Measurements from ENCODE around the gene TF.
A peak's percentile ranks its signal among the peaks of the same experiment; 100 is the strongest.

Gene TF

DNA sequence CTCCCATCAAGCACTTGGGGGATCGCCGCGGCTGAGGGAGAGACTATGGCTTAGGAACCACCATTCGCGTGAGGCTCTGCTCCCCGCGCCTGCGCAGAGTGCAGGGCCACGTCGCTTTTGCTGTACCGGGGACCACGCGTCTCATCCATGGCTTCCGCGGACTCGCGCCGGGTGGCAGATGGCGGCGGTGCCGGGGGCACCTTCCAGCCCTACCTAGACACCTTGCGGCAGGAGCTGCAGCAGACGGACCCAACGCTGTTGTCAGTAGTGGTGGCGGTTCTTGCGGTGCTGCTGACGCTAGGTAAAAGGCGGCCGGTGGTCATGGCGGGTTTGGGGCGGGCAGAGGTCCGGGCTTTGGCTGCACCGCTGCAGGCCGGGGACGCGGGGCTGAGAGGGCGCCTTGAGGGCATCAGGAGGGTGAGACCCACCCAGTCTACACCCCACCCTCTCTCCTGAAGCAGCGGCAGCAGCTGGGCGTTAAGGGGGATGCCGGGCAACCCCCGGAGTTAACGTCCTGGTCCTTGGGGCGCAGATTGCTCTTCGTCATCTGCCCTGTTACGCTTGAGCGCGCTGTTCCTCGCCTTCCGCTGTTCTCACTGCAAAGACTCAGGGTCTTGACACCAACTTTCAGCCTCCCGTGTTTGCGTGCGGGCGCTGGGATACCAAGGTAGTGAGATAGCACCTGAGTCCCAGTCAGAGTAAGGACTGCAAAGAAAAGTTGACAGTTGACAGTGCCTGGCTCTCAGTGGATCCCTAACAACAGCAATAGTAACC lies 59.7 kb downstream of the TF start, which contains the start of gene SRPRB:
SRPRB (plus strand) TSS at position 114 of the 774 bp plus-strand sequence; CDS start at position 148, 34 bp downstream.
- DNase-seq (ENCODE audit: low read depth): peak; percentile 94

- no peak for DNase-seq (ENCODE audit: low read depth)
Observed at GRCh38 chr3:133812872-133813271, 66.7 kb downstream of the TF start.

DNA sequence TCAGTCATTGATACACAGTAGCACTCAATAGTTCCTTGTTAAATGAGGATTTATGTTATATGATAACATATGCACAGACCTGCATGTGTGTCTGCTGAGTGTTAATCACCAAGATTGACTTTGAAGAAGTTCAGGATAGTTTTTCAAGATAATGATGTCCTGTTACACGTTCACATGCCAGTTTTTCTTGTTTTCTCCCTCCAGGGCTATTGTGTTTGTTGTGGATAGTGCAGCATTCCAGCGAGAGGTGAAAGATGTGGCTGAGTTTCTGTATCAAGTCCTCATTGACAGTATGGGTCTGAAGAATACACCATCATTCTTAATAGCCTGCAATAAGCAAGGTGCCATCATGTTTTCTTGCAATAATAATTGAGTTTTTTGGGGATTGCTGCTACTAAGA lies 69.2 kb downstream of the TF start:
- DNase-seq (ENCODE audit: low read depth): no peak

- no peak for DNase-seq (ENCODE audit: low read depth)
Observed at GRCh38 chr3:133820129-133820528, 73.9 kb downstream of the TF start.

- DNase-seq (ENCODE audit: low read depth): no peak
Observed at GRCh38 chr3:133820889-133821675, 74.9 kb downstream of the TF start.

DNA sequence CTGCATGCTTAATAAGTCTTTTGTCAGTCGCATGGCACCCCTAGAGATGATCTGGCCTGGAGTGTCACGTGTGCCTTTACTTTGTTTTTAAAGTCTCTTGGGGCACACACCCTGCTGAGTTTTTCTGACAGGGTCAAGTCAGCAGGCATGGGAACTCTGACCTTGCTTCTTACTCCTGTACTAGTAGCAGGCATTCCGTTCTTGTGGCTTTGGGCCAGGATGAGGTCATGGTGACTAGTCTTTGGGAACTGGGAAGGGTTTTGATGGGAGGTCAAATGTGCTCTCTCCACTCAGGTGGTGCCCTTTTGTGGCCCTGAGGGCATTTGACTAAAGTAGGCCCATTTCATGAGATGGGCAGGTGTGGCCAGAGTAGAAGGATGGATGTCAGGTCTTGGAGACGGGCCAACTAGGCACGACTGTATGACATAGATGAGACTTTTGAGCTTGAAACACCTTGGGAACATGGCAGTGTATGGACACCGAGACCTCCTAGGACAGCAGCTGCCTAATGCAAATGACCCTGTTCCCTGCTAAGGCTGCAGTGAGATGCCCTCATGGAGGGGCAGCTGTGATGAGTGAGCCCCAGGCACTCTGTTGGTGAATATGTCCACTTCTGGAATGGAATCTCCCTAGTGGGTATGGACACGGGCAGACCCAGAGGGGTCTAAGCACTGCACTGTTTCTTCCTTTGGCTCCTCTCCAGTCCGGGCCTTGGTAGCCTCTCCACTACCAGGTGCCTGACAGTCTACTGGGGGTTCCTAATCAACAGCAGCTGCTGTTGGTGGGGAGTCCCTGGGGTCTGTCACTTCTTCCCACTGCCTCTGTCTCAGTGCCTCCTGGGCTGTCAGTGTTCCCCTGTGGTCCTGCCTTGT lies 75.8 kb downstream of the TF start:
- DNase-seq (ENCODE audit: low read depth): no peak

- DNase-seq (ENCODE audit: low read depth): no peak
Observed at GRCh38 chr3:133824961-133825485, 78.8 kb downstream of the TF start.

DNA sequence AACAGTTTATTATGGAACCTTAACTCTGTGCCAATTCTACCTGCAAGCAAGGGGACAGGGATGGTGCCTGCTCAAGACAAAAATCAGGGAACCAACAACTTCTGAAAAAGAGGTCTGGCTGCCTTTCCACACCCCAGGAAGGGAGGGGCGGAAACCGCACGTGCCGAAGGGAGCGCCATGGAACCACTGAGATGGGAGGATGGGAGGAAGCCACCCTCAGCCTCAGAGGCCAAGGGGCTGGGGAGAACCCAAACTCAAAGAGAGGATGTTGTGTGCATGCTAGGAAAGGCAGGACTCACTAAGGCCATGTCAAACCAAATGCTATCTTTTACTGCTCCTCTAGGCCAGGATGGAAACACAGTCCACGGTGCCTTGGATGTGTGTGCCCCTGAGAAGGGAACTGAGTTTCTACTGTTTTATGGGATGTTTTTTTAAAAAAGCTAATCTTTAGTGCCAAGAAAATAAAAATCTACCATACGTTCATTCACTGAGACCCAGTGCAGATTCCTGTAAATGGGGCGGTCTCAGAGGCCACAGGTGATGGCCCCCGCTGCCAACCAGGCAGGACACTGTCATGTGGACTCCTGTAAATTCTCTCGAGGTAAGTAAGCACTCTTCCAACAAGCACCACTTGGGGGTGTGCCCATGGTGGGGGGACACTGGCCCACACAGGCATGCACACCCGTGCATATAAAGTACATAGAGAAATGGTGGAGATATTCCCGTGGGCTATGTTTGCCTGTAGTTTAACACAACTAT lies 80.0 kb downstream of the TF start:
- no peak for DNase-seq (ENCODE audit: low read depth)

GRCh38 chr3:133827136-133827535 lies 80.9 kb downstream of the TF start:
- no peak for DNase-seq (ENCODE audit: low read depth)

DNA sequence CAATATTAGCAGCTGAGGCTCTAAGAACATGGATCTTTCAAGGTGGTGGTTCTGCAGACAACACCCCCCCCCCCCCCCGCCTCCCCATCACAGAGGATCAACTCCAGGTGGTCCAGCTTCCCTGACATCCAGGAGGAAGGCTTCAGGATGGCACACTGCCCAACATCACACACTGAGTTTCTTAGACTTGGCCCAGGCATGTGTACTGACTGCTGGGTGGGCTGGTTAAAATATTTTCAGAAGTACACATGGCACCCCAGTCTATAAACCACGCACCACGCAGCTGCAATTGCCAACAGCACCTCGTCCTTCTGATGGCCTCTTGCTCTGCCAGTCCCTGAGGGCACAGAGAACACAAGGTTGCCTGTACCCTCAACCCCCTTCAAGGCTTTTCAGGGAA lies 81.5 kb downstream of the TF start:
- no peak for DNase-seq (ENCODE audit: low read depth)

DNA sequence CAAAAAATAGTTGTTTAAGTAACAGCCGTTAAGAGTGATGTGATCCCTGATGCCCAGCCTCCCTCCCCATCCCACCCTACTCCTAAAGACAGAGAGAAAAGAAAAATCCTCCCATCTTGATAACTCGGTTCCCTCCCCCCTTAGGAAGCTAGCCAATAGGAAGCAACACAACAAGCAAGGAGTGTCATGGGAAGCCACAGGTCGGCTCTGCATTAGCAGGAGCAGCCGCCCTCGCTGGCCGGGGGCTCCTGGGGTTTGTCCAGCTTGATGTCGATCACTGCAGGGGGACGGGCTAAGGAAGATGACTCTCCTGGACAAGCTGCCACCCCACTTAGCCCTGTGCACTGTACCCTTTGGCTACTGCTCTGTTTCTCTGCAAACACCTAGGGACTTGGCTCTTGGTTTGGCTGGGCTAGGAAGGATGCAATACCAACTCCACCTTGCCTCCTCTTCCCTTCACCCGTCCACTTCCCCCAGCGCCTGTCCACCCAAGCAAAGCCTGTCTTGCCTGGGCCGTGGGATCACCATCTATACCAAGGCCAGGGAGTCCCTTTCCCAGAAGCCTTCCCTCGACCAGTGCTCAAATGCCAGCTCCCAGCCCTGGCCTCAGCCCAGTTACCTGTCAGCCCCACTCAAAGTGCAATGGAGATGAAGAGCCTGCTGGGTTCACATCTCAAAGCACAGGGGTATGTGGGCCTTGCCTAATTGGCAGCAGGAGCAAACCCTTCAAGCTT lies 82.5 kb downstream of the TF start:
- no peak for DNase-seq (ENCODE audit: low read depth)

DNA sequence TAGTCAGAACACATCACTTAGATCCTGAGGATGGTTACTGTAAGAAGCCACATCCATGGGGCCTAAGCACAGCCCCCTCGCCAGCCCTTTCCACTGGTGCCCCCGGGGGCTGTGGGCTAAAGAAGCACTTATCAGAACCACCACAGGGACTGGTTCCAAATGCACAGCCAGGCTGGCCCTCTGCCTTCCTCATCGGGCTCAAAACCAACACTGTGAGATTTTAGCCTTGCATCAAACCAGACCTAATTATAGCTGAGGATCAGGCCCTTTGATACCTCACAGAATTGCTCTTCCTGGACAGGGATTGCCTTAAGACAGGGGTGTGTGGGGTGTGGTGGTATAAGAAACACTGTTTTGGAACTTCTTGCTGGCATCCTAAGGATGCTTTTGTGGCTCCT lies 83.1 kb downstream of the TF start:
- no peak for DNase-seq (ENCODE audit: low read depth)

DNA sequence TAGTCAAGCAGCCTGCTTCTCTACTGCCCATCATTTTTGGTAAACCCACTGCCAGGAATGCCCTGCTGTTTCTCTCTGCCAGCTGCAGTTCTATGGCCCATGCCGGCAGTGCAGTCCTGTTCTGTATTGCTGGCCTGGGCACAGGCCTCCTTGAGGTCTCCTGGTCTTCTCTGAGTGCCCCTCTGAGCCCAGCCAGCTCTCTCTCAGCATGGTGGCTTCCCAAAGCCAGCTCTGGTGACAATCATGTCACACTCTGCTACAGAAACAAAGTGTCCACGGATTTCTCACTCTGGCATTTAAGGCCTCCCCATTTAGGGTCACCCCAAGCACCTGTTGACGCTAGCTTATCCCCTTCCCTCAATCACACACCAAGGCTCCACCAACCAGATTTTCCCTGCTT lies 83.9 kb downstream of the TF start:
- DNase-seq (ENCODE audit: low read depth): no peak

DNA sequence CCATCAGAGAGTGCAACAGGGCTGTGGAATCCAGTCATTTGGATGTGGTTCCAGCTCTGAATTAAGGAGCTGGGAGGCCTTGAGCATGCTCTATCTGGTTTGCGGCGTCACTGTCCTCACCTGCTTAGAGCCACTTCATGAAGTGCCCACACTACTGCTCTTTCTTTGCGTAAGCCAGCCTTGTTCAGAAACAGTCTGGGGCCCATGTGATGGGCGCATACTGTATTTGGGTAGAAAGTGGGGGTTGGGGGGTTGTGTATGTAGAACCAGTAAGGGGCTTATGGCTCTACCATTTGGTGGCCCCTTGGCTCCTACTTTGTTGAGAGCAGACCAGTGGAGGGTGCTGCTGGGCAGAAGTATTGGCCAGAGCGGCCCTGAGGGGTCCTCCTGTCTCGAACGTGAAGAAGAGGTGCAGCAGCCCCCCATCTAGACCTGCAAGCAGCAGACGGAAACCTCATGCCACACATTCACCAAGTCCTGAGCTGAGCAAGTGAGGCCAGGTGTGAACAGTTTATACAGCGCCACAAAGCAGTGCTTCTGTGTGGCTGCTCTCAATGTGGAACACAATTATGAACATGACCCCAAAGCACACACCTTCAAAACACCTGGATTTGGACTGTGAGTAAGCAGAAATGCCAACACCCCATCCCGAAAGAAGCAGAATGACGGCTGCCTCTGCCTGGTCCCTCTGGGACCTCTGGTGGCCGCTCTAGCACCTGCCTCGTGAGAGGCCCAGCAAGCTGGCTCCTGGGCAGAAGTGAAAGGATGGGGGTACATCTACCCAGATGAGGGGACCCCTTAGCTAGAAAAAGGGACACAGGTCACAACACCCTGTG lies 86.0 kb downstream of the TF start:
- no peak for DNase-seq (ENCODE audit: low read depth)

DNA sequence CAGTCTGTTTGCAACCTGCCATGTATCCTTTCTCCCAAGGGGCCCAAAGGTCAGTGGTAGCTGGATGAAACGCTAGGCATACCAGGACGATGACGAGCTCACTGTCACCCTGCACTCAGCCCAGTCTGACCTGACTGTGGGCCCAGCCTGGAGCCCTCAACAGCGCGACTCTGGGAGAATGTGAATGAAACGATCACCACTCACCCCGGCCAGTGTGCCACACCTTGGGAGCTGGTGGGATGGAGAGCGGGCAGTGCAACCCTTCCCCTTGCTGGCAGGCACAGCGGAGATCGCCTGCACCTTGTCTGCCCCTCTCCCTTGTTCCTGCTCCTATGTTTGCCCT lies 86.6 kb downstream of the TF start:
- no peak for DNase-seq (ENCODE audit: low read depth)

DNA sequence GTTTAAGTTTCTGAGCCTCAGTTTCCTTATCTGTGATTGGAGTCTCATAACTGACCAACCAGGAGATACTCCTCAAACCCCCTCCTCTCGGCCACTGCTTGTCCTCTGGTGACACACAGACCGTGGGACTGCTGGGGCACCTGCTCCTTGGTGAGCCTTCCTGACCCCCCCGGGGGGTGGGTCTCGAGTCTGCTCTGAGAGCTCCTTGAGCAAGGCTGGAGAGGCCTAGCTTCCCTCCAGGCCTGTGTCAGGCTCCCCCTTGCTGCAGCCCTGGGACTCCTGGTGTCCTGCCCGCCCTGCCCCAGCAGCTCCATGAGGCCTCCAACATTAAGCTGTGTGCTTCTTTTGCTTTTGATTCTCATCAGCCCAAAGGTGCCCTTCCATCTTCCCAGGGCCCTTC lies 87.1 kb downstream of the TF start:
- DNase-seq (ENCODE audit: low read depth): no peak

DNA sequence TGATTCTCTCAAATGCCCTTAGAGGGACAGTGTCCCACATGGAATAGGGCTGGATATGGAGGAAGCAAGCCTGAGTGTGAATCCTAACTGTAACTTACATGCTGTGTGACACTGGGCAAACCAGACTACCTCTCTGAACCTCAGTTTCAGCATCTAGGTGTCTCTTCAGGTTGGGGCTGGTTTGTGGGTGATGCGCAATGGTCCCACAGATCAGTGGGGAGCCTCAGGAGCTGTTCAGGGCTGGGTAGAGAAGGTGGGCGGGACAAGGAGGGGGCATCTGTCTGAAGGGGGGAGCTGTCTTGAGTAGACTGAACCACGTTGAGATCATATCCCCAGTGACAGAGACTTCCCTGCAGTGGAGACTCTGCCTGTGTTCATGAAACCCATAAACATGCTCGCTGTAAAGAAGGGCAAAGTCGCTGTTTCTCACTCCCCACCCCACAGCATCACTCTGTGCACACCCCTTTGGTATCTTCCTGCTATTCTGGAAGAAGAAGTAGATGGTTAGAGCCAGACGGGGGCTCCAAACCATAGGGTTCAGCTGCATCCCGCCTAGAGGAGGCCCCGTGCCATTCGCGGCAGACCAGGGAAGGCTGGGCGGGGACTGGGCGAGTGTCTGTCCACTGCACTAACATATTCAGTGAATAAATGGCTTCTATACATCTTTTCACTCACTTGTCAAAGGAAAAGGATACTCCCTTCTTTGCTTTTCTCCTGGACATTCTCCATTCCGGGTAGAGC lies 87.9 kb downstream of the TF start:
- no peak for DNase-seq (ENCODE audit: low read depth)

DNA sequence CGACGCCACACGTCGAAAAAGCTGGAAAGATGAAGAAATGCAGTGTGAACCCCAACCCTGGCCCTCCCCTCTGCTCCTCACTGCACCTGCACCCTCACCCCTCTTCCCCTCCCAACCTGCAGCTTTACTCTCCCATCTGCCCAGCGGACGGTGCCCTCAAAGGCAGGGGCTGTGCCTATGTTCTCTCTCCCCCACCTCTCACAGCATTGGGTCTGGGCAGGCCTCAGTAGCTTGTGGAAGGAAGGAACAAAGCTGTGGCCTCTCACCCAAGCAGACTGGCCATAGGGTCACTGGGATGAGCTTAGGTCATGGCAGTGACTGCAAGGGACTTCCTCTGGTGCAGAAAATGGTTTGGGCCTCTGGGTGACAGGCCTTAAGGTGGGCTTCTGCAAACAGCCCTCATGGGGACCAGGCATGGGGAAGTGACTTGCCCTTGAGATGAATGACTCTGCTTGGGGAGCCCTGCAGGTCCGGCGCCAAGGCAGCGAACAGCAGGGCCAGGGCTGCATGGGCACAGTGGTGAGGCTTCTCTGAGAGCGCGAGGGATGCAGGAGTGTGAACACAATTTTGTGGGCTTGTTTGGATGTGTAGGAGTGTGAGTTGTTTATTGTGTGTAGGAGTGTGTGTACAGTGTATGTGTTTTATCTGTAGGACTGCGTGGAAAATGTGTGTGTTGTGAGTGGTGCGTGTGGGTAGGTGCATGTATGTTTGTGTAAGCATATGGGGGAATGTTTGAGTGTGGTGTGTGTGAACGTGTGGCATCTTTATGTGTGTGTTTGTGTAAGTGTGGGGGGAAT lies 88.6 kb downstream of the TF start:
- DNase-seq (ENCODE audit: low read depth): no peak
